OCI-LY7 (cell line): ENCODE data around the gene MGME1.

Experiments
- EZH2phosphoT487 ChIP-seq: fragments of 200-600 bp; sonication (generic); IDR thresholded peaks from 2 replicates; pipeline ENCODE4 v1.6.1; 2018; ENCODE audit warnings: low read depth, borderline replicate concordance, mild to moderate bottlenecking, mixed run types, antibody characterized with exemption, low read length, moderate library complexity, mixed read lengths
- TF ChIP-seq, protein P1 (sequence below): fragments of 200-600 bp; sonication (generic); conservative IDR thresholded peaks from 2 replicates; pipeline ENCODE4 v1.5.1; 2014; ENCODE audit warnings: mild to moderate bottlenecking, antibody characterized with exemption, low read length, moderate library complexity, mixed read lengths

DNA sequence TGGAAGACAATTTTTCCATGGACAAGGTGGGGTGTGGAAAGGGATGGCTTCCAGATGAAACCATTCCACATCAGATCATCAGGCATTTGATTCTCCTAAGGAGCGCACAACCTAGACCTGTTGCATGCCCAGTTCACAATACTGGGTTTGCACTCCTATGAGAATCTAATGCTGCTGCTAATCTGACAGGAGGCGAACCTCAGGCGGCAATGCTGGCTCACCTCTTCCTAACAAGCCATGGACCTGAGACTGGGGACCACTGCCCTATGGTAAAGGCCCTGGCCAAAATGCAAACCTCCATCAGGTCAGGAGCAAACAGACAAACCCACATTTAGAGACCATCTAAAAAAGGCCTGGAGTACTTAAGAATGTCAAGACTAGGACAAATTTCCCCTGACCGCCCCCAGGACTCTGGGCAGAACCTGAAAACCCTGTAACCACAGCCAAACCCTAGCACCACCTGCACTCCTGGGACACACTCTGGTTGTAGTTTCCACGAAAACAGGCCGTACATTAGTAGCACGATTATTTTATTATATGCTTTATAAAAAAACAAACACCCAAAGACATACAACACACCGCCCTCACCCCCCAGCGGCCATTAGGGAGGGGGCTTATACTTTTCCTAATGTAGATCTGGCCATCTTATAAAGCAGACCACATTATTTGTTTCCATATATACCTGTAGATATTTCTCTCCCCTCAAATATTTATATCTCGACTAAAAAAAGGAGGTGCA is 27.6 kb upstream of the MGME1 start:
- TF ChIP-seq, protein P1, sequence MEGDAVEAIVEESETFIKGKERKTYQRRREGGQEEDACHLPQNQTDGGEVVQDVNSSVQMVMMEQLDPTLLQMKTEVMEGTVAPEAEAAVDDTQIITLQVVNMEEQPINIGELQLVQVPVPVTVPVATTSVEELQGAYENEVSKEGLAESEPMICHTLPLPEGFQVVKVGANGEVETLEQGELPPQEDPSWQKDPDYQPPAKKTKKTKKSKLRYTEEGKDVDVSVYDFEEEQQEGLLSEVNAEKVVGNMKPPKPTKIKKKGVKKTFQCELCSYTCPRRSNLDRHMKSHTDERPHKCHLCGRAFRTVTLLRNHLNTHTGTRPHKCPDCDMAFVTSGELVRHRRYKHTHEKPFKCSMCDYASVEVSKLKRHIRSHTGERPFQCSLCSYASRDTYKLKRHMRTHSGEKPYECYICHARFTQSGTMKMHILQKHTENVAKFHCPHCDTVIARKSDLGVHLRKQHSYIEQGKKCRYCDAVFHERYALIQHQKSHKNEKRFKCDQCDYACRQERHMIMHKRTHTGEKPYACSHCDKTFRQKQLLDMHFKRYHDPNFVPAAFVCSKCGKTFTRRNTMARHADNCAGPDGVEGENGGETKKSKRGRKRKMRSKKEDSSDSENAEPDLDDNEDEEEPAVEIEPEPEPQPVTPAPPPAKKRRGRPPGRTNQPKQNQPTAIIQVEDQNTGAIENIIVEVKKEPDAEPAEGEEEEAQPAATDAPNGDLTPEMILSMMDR = no peak
- TF ChIP-seq EZH2phosphoT487 = no peak
